SW480 (cell line): ENCODE measurements around the gene OVCA2.

Experiments
- DNase-seq: peaks from one replicate; pipeline ENCODE4 v3.0.0-alpha.2; 2016; ENCODE audit warnings: low spot score

Gene OVCA2

DNA sequence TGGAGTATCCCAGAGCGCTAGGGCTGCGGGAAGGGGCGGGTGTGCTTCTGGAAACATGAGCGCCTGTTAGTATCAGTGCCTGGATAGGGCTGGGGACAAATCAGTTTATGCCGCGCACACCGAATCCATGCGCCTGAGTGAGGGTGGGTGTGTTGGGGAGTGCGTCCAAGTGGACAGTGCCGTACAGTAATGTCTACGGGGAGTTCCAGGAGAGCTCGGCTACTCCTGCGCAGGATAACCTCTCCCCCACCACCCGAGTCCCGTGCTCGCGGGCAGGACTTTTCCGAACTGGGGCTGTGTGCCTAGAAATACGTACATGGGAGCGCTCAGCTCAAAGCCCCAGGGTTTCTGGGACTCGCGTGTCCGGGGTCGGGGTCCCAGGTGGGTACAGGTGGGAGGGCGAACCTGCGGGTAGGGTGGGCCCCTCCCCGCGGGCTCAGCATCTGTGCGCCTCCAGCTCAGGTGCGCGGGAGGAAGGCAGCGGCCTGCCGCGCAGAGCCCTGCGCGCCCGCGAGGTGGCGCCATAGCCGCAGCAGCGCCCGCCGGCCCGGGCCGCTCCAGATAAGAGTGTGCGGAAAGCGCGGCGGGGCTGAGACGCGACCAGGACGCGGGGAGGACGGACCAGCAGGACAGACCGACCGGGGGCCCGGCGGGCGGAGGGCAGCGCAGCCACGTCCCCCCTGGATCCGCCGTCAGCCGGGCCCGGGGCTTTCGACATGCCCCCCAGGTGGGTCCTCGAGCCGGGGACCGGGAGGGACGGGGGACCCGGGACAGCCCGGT is 12.9 kb downstream of the OVCA2 start, which contains the start of gene HIC1:
Gene HIC1, plus strand, starts transcription at position 592 of the 780 bp plus-strand sequence. CDS start 1,588 bp downstream, outside the sequence.
- peak; percentile 84 for DNase-seq

DNA sequence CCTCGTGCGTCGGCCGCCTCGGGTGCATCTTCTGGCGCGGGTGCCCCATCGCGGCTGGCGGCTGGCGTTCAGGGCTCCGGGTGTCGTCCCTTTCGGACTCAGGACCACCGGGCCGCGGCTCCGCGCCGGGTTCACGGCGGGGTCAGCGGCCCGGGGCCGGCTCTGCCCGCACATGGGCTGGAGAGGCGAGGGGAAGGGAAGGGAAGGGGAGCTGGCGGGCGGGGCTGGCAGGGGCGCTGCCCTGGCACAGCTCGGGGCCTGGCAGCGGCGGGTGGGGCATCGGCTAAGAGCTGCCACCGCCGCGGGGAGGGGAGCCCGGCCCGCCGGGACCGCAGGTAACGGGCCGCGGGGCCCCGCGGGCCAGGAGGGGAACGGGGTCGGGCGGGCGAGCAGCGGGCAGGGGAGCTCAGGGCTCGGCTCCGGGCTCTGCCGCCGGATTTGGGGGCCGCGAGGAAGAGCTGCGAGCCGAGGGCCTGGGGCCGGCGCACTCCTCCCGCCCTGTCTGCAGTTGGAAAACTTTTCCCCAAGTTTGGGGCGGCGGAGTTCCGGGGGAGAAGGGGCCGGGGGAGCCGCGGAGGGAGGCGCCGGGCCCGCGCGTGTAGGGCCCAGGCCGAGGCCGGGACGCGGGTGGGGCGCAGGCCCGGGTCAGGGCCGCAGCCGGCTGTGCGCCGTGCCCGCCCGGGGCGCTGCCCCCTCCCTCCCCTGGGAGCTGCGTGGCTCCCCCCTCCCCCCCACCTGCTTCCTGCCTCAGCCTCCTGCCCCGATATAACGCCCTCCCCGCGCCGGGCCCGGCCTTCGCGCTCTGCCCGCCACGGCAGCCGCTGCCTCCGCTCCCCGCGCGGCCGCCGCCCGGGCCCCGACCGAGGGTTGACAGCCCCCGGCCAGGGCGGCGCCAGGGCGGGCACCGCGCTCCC is 13.7 kb downstream of the OVCA2 start:
- DNase-seq: no peak

DNA sequence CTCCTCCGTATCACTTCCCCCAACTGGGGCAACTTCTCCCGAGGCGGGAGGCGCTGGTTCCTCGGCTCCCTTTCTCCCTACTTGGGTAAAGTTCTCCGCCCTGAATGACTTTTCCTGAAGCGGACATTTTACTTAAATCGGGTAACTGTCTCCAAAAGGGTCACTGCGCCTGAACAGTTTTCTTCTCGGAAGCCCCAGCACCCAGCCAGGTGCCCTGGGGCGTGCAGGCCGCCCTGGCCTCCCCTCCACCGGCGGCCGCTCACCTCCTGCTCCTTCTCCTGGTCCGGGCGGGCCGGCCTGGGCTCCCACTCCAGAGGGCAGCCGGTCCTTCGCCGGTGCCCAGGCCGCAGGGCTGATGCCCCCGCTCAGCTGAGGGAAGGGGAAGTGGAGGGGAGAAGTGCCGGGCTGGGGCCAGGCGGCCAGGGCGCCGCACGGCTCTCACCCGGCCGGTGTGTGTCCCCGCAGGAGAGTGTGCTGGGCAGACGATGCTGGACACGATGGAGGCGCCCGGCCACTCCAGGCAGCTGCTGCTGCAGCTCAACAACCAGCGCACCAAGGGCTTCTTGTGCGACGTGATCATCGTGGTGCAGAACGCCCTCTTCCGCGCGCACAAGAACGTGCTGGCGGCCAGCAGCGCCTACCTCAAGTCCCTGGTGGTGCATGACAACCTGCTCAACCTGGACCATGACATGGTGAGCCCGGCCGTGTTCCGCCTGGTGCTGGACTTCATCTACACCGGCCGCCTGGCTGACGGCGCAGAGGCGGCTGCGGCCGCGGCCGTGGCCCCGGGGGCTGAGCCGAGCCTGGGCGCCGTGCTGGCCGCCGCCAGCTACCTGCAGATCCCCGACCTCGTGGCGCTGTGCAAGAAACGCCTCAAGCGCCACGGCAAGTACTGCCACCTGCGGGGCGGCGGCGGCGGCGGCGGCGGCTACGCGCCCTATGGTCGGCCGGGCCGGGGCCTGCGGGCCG is 14.7 kb downstream of the OVCA2 start:
- DNase-seq: no peak

DNA sequence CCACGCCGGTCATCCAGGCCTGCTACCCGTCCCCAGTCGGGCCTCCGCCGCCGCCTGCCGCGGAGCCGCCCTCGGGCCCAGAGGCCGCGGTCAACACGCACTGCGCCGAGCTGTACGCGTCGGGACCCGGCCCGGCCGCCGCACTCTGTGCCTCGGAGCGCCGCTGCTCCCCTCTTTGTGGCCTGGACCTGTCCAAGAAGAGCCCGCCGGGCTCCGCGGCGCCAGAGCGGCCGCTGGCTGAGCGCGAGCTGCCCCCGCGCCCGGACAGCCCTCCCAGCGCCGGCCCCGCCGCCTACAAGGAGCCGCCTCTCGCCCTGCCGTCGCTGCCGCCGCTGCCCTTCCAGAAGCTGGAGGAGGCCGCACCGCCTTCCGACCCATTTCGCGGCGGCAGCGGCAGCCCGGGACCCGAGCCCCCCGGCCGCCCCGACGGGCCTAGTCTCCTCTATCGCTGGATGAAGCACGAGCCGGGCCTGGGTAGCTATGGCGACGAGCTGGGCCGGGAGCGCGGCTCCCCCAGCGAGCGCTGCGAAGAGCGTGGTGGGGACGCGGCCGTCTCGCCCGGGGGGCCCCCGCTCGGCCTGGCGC is 15.4 kb downstream of the OVCA2 start:
- no peak for DNase-seq

DNA sequence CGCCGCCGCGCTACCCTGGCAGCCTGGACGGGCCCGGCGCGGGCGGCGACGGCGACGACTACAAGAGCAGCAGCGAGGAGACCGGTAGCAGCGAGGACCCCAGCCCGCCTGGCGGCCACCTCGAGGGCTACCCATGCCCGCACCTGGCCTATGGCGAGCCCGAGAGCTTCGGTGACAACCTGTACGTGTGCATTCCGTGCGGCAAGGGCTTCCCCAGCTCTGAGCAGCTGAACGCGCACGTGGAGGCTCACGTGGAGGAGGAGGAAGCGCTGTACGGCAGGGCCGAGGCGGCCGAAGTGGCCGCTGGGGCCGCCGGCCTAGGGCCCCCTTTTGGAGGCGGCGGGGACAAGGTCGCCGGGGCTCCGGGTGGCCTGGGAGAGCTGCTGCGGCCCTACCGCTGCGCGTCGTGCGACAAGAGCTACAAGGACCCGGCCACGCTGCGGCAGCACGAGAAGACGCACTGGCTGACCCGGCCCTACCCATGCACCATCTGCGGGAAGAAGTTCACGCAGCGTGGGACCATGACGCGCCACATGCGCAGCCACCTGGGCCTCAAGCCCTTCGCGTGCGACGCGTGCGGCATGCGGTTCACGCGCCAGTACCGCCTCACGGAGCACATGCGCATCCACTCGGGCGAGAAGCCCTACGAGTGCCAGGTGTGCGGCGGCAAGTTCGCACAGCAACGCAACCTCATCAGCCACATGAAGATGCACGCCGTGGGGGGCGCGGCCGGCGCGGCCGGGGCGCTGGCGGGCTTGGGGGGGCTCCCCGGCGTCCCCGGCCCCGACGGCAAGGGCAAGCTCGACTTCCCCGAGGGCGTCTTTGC is 16.2 kb downstream of the OVCA2 start:
- no peak for DNase-seq

DNA sequence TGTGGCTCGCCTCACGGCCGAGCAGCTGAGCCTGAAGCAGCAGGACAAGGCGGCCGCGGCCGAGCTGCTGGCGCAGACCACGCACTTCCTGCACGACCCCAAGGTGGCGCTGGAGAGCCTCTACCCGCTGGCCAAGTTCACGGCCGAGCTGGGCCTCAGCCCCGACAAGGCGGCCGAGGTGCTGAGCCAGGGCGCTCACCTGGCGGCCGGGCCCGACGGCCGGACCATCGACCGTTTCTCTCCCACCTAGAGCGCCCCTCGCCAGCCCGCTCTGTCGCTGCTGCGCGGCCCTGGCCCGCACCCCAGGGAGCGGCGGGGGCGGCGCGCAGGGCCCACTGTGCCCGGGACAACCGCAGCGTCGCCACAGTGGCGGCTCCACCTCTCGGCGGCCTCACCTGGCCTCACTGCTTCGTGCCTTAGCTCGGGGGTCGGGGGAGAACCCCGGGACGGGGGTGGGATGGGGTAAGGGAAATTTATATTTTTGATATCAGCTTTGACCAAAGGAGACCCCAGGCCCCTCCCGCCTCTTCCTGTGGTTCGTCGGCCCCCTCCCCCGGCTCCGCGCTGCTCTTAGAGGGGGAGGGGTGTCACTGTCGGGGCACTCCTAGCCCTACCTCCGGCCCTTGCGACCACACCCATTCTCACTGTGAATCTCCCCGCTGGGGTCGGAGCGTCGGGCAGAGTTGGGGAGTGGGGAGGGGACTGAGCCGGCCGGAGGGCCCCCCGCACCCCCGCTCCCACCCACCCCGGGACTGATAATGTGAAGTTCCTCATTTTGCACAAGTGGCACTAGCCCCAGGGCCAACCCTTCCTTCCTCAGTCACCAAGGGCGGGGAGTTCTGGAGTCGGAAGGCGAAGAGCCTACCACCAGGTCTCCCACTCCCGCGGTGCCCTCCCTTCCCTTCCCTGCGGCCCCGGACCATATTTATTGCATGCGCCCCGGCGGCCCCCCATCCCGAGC is 17.0 kb downstream of the OVCA2 start:
- no peak for DNase-seq

DNA sequence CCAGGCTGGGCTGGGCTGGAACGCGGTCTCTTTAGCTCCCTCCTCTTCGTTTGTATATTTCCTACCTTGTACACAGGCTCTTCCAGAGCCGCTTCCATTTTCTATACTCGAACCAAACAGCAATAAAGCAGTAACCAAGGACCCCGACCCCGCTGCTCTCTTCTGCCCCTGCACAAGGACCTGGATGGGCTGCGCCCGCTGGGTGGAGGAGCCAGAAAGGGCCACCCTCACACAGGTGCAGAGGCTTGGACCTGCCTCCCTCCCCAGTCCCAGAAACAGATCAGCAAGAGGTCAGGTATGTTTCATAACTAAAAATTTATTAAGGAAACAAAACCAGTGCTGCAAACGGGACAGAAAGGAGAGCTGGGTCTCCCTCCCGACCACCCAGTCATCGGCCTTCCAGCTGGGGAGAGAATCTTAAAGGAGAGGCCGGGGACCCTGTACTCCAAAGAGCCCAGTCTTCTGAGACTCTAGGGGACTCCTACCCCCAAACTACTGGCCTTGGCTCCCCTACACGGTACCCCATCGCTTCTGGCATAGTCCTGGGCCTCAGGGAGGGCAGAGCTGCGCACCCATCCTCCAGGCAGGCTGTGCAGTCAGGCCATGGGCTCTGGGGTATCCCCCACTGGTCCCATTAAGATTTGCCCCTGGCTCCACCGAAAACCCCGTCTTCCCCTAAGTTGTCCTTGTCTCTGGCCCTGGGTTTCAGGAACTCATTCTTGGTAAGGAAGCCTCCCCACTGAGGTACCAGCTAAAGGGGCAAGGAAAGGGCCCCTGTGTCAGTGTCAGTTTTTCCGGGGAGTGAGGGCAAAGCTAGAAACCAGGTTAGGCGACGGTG is 17.9 kb downstream of the OVCA2 start:
- DNase-seq: no peak

DNA sequence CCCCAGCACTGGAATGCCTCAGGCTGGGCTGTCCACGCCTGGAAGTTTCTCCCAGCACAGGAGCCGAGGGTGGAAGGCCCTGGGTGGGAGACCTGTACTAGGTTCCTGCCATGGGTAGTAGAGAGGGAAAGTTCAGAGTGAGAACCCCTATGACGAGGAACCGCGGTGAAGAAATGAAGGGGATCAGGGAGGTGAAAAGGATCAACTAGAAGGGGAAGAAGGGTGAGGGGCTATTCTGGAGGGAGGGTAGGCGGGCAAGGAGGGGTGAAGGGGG is 18.5 kb downstream of the OVCA2 start:
- DNase-seq: no peak

DNA sequence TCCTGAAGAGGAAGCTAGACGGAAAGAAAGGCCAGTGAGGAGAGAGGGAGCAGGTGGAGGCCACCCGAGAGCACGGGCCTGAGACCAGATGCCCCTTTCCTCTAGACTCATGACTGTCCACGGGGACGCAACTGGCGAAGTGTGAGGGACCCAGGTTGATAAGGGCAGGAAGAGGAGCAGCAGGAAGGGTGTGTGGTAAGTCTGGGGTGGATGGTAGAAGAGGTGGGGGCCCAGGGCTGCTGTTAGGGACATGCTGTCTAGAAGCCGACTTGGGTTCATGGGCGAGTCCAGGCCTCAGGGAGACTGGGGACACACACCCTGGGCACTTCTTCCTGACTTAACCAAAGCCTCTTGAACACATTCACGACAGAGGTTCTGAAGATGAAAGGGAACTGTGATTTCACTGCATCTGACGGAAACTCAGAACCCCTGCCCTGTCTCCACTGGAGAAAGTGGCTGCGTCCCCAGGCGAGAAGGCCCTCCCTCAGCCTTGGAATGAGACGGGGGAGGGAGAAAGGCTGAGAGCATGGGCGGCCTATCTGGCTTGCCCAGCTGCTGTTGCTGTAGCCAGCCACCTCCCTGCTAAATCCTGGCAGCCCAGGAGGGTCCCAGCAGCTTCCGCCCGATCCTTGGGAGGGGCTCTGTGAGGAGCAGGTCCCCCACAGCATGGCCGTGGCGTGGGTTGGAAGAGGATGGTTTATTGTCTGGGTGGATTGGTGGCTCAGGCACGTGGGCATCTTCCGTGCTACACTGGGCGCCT is 19.0 kb downstream of the OVCA2 start:
- DNase-seq: no peak

DNA sequence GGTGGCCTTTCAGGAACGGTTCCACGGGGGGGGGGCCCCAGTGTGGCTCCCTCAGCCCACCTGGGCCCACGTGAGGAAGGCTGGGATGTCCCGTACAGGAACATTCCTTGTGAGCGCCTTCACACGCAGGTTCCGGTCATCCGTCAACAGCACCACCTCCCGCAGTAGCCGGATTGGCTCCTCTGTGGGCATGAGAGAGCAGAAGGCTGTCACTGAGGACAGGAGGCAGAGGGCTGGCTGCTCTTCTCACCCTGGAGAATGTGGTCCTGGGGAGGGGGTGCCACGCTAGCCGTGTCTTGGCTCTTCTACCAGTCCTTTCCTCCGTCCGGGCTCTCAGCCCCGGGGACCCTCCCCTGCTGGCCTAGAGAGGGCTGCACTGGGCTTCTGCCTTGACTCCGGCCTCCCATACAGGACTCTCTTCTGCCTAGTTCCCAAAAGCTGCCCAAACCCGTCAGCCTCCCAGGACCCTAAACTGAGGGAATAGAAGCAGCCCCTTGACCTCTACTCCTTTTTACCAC is 19.7 kb downstream of the OVCA2 start:
- no peak for DNase-seq

DNA sequence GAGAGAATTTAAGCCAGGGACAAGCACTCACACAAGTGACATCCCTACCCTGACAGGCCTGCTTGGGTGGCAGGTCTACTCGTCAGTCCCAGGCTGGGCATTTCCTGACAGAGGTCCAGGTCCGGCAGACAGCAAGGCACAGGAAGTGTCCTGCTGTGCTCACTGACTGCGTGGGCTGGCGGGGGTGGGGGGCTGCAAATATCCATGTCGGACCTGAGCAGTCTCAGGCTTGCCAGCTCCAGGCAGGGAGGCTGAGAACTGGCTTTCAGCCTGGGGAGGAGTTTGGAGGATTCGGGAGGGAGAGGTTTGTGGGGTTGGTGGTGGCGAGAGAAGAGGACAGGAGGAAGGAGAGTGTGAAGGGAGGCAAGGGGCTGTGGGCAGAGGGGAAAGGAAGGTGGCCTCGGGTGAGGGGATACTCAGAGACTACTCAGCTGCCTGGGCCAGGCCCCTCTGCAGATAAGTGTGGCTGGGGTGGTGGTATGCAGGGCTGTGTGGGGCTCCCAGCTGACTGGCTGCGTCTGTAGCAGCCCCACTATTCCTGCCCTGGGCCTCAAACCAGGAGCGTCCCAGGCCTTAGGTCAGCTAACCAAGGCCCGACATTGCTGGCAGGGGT is 20.9 kb downstream of the OVCA2 start:
- no peak for DNase-seq

DNA sequence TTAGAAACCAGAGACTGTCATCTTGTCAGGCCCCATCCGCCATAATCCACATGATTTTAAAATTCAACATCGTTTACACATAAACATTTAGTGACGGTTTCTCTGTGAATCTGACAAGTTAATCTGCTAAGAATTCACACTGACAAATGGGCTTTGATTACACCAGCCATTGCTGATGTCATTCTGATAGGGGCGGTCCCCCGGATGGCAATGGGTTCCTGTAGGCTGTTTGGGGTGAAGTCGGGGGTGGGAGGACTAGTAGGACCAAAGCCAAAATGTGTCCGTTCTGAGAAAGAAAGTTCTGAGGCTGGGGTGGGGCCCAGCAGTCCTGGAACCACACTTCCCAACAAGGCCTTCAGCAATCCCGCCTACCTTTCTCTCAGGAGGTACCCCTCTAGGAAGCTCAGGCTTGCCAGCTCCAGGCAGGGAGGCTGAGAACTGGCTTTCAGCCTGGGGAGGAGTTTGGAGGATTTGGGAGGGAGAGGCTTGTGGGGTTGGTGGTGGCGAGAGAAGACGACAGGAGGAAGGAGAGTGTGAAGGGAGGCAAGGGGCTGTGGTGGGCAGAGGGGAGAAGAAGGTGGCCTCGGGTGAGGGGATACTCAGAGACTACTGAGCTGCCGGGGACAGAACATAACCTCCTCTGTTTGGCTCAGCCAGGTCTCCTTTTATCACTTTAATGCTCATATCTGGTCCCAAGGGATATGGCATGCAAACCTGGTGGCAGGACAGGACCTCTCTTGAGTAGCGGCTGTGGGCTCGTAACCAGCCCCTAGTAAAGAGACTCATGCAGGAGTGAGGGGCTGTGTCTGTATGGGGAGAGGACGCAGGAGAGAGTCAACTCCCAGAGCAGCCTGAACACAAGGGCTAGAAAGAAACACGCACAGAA is 21.7 kb downstream of the OVCA2 start:
- no peak for DNase-seq

DNA sequence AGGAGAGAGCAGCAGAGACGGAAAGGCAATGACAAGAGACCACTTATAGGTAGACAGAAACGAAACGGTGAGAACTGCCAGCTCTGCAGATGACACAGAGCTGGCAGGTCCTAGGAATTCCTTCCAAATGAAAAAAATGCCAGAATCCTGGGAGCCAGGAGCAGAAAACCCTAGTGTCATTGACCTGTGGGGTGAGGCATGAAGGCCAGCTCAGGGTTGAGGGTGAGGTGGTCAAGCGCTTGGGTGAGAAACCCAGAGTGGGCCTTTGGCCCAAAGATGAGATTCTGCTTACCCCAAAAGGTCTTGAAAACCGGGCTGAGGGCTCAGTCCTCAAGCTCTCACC is 22.3 kb downstream of the OVCA2 start:
- DNase-seq: no peak

DNA sequence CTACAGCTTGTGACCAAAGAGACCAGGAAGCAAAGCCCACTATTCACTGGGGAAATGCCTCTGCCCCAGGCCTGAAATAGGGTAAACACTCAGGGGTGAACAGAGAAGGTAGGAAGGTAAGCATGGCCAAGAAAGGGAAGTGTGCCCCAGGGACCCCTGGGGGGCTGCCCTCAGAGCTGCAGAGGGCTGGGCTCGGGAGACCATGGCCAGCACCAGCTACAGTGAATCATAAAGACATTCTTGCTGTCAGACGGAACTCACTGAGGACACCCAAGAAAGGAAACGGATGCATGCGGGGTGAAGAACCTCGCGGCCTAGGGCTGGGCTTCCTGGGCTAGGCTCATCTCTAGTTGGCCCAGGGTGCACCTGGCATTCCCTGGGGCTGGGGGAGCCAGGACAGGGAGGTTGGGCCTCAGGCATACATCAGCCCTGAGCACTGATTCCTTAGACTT is 22.7 kb downstream of the OVCA2 start:
- DNase-seq: no peak

DNA sequence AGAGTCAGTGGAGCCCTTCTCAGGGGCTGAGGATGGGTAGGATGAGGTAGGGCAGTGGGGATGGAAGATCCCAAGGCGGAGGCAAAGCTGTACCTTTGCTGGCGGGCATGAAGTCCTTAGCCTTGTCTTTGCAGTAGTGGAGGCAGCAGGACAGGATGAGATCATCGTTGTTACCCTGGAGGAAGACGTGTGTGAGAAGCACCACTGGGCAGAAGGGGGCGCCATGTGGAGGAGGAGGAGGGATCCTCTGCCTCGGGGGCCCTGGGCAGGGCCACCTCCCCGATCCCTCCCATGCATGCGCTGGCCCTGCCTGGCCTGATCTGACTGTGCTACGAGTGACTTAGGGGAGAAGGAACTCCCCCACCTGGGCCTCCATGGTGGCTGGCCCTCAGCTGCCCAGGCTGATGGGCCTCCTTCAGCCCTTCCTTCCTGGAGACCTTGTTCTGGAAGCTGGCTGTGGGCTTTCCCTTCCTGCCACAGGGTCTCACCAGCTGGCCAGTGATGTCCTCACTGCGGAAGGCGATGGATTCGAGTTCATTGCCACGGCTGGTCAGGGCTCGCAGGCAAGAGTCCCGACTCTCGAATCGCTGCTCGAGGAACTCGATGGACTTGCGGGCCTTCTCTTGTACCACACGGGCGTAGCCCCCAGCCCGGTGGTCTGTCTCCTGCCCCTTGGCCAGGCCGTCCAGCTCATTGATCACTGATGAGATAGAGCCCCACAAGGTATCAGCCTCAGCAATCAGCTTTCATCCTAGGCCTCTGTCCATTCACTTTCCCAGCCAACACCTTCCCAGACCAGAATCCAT is 23.4 kb downstream of the OVCA2 start:
- DNase-seq: no peak
